AG09319 (cell line): Measurements from ENCODE around the gene PCDHGA1.
A peak's percentile ranks its signal among the peaks of the same experiment; 100 is the strongest.

Source experiments
- DNase-seq: peaks from one replicate; pipeline ENCODE4 v3.0.0-alpha.2; 2010; ENCODE audit warnings: low read depth; ENCODE audit errors: extremely low read depth
- CTCF ChIP-seq: IDR thresholded peaks from 2 replicates; pipeline ENCODE4 v1.5.1; 2011; ENCODE audit warnings: low read depth, mild to moderate bottlenecking, inconsistent platforms, low read length, moderate library complexity

PCDHGA1 gene

GRCh38 chr5:141508798-141509611 is 178.7 kb downstream of the PCDHGA1 start:
- no peak for TF ChIP-seq CTCF

GRCh38 chr5:141510160-141510559 is 179.8 kb downstream of the PCDHGA1 start:
- TF ChIP-seq CTCF = no peak
- no peak for DNase-seq

More at GRCh38 chr5:141508798-141509611, 178.7 kb downstream of the PCDHGA1 start:
- peak; percentile 96 for DNase-seq

GRCh38 chr5:141510850-141511601 is 180.7 kb downstream of the PCDHGA1 start:
- no peak for DNase-seq
- no peak for TF ChIP-seq CTCF

- DNase-seq = no peak
- TF ChIP-seq CTCF = no peak
Measured at GRCh38 chr5:141511771-141512325, 181.5 kb downstream of the PCDHGA1 start.

- TF ChIP-seq CTCF = peak; percentile 74
- DNase-seq = no peak
Measured at GRCh38 chr5:141512390-141512910, 182.1 kb downstream of the PCDHGA1 start.

- TF ChIP-seq CTCF = no peak
- DNase-seq = no peak
Measured at GRCh38 chr5:141512911-141513626, 182.8 kb downstream of the PCDHGA1 start.
